HG02852 (cell line): ENCODE results near the gene ZNF582.

Source experiments
- ATAC-seq: cut with Tn5 transposase; IDR thresholded peaks from one replicate; pipeline ENCODE4 v1.9.1; 2021; ENCODE audit warnings: mild to moderate bottlenecking, moderate library complexity; ENCODE audit not compliant: unreplicated experiment

The ZNF582 gene

DNA sequence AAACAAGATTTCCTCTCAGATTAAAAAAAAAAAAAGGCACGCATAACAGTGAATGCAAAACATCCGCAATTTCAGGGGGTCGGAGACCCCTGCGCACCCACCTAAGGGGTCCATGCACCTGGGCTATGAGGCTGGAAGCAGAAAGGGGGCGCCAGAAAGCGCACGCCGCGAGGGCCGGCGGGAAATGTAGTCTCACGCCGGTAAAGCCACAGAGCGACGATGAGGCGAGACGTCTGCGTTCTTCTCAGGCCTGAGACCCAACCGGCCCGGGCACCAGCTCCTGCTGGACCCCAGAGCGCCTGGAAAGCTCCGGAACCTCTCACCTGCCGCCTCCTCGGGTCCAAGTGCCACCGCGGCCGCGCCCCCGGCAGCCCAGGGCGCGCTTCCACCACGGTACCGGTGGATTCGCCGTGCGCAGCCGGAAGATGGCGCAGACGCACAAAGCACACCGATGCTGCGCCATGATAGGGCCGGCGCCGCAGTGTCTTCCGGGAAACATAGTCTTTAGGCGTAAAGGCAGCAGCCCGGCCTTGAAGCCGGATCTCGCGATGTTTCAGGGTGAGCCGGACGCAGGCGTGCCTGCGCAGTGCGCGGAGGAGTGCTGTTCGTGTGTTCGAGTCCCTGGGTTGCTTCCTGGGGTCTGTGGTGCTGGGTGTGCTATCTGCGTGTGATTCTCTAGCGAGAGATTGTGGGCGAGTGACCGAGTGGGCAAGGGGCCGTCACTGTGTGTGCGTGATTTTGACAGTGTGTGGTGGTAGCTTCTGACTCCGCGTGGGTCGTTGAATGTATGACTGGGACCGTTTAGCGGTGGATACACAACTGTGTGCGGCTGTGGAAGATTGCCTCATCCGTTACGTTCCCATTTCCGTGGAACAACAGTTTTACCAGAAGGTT, at the start of gene ZNF582:
Gene ZNF582, minus strand, starts transcription at position 416 of the 894 bp plus-strand sequence. CDS start 1,782 bp downstream, outside the sequence.
- ATAC-seq, result peak; percentile 97

DNA sequence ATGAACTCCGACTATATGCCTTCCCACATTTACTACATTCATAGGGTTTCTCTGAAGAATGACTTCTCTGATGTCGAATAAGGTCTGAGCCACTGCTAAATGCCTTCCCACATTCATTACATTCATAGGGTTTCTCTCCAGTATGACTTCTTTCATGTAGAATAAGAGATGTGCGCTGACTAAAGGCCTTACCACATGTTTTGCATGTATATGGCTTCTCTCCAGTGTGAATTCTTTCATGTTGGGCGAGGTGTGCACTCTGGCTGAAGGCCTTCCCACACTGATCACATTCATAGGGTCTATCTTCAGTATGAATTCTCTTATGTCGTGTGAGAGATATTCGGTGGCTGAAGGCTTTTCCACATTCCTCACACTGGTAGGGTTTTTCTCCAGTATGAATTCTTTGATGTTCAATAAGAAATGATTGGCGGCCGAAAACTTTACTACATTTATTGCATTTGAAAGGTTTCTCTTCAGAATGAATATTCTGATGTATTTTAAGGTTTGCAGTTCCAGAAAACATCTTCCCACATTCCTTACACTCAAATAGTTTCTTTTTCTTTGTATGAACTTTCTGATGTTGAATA, 48.0 kb upstream of the ZNF582 start:
- no peak for ATAC-seq

- ATAC-seq, result no peak
These were observed 30.6 kb upstream of the ZNF582 start for GRCh38 chr19:56423985-56424353.

- no peak for ATAC-seq
These were observed 30.1 kb upstream of the ZNF582 start for GRCh38 chr19:56423276-56423984.

GRCh38 chr19:56405062-56405461, 11.7 kb upstream of the ZNF582 start:
- ATAC-seq, result no peak

GRCh38 chr19:56404705-56405056, 11.3 kb upstream of the ZNF582 start:
- ATAC-seq, result no peak

DNA sequence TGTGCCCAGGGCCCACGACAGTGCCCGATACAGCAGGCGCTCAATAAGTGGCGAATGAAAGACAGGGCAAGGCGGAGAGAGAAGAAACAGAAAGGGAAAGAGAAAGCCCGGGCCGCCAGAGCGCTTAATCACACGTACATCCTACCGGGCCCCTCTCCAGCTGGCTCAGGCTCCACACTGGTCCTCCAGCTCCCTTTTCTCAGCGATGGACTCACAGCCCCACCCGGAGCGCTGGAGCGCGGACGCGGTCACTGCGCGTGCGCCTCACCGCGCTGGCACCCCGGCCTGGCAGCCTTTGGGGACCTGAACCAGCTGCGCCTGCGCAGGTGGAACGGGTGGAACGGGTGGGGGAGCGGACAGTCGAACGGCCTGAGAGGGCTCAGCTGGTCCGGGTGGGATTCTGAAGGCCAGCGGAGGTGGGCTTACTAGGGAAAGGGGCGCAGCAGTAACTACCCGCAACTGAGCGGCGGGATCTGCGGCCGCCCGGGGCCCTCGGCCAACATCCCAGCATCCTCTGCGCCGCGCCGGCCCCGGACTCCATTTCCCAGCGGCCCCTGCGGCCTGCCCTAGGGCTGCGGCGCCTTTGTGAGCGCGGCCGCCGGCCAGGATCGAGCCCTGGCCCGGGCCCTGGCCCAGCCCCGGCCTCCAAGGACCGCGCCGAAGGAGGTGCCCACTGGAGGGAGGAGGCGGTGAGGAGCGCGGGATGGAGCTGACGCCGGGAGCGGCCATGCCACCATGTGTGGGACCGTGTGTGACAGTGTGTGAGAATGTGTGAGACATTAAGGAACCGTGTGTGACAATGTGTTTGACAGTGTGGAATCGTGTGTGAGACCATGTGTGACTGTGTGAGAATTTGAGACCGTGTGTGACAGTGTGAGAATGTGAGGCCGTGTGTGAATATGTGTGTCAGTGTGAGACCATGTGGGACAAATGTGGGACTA, 10.7 kb upstream of the ZNF582 start, which contains the start of gene ZNF583:
Gene ZNF583, plus strand, starts transcription at position 569 of the 941 bp plus-strand sequence. CDS start 2,783 bp downstream, outside the sequence.
- ATAC-seq, result peak; percentile 82

GRCh38 chr19:56403261-56403660, 9.9 kb upstream of the ZNF582 start:
- ATAC-seq, result no peak

DNA sequence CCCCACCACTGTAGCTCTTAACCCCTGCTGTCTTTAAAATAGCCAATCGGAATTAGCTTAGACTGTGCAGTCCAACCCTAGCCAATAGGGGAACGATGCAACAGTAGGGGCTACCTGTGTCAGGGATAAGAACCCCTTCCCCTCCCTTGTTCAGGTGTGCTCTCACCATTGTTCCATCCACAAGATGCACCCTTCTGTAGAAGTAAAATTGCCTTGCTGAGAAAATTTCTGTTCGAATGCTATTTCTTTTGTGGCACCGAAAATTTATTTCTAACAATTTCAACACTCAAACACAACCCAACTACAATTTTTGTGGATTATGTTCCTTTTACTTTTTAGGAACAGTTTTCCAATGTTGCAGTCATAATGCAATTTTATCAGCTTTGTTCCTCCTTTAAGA, 7.2 kb upstream of the ZNF582 start:
- no peak for ATAC-seq

DNA sequence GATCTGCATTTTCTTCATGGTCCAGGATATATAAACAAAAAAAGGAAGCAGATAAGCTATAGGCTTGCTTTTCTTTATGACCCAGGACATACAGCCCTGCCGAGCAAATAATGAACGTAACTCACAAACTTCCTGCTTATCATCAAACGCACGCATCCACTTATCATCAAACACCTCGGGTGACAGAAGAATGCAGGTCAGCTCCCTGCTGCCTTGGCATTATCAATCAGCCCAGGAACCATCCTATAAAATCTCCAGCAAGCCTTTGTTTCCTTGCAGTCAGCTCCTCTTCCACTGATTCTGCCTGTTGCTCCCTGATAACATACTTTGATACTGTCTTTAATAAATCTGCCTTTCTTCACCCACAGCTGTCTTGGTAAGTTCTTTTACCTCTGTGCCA, 5.5 kb upstream of the ZNF582 start:
- ATAC-seq, result no peak

GRCh38 chr19:56383826-56384605, 9.3 kb downstream of the ZNF582 start:
- ATAC-seq, result no peak

DNA sequence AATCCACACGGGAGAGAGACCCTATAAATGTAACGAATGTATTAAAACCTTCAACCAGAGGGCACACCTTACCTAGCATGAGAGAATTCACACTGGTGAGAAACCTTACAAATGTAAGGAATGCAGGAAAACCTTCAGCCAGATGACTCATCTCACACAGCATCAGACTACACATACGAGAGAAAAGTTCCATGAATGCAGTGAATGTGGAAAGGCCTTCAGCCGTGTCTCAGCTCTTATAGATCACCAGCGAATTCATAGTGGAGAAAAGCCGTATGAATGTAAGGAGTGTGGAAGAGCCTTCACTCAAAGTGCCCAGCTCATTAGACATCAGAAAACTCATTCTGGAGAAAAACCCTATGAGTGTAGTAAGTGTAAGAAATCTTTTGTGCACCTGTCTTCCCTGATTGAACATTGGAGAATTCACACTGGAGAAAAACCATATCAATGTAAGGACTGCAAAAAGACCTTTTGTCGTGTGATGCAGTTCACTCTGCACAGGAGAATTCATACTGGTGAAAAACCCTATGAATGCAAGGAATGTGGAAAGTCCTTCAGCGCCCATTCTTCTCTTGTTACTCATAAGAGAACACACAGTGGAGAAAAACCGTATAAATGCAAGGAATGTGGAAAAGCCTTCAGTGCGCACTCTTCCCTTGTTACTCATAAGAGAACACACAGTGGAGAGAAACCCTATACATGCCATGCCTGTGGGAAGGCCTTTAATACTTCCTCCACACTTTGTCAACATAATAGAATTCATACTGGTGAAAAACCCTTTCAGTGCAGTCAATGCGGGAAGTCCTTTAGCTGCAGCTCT, 16.0 kb downstream of the ZNF582 start:
- ATAC-seq, result no peak

DNA sequence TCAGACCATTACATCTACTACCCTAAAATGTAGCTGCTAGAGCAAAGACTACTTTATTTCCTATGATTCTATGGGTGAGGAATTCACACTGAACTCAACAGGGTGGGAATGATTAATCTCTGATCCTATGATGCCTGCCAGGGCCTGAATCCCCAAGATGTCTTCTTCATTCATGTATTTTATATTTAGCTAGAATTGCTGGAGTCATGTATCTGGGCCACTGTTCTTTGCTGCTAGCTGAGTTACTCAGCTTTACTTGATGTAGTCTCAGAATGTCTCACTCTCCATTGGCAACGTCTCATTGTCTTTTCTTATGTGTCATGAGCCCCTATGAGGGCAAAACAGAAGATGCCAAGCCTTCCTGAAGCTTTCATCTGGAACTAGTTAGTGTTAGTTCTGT, 21.1 kb downstream of the ZNF582 start:
- no peak for ATAC-seq

GRCh38 chr19:56369886-56370676, 23.3 kb downstream of the ZNF582 start:
- ATAC-seq, result no peak

GRCh38 chr19:56367829-56368711, 25.3 kb downstream of the ZNF582 start:
- peak; percentile 87 for ATAC-seq

GRCh38 chr19:56360841-56361240, 32.5 kb downstream of the ZNF582 start:
- ATAC-seq, result no peak

- ATAC-seq, result no peak
These were observed 36.4 kb downstream of the ZNF582 start for GRCh38 chr19:56356944-56357343.
